ENCODE measurements around the gene KLF18. TPM values are rescaled to one million over a fixed set of nuclear protein-coding genes. Genes with fewer than 3 reads are reported as not detected.

Gene KLF18
- total RNA-seq, 2 donors from 2014 or later = not detected

DNA sequence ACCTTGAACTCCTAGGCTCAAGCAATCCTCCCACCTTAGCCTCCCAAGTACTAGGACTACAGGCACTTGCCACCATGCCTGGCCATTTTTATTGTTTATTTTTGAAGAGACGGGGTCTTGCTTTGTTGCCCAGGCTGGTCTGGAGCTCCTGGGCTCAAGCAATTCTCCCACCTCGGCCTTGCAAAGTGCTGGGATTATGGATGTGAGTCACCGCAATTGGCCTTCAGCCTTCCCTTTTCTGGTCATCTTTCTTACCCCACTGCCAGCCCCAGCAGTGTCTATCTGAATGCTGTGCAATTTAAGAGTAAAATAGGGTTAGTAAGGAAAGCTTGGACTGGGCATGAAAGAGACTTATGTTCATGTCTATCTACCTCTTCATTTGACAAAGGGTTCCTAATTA is 28.9 kb downstream of the KLF18 start:
- ATAC-seq (ENCODE audit: insufficient number of reproducible peaks, low FRiP score, low read depth) (no peak), DNase-seq (ENCODE audit: low spot score) (no peak)
- H3K36me3 ChIP-seq = no peaks in the 10 kb centered on the region
- TF ChIP-seq, protein P1, sequence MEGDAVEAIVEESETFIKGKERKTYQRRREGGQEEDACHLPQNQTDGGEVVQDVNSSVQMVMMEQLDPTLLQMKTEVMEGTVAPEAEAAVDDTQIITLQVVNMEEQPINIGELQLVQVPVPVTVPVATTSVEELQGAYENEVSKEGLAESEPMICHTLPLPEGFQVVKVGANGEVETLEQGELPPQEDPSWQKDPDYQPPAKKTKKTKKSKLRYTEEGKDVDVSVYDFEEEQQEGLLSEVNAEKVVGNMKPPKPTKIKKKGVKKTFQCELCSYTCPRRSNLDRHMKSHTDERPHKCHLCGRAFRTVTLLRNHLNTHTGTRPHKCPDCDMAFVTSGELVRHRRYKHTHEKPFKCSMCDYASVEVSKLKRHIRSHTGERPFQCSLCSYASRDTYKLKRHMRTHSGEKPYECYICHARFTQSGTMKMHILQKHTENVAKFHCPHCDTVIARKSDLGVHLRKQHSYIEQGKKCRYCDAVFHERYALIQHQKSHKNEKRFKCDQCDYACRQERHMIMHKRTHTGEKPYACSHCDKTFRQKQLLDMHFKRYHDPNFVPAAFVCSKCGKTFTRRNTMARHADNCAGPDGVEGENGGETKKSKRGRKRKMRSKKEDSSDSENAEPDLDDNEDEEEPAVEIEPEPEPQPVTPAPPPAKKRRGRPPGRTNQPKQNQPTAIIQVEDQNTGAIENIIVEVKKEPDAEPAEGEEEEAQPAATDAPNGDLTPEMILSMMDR (IDR thresholded peaks at IDR 0.05) = no peak
- no peaks in the 10 kb centered on the region for H3K9me3 ChIP-seq
- no peaks in the 10 kb centered on the region for H3K4me1 ChIP-seq (ENCODE audit: control insufficient read depth in 1 of 2, low read depth in 2 of 2)
- H3K4me3 ChIP-seq = no peak overlapping the region
- no peaks in the 10 kb centered on the region for H3K27me3 ChIP-seq (replicated peaks; ENCODE audit: insufficient read depth)
- no peak overlapping the region for H3K27ac ChIP-seq

DNA sequence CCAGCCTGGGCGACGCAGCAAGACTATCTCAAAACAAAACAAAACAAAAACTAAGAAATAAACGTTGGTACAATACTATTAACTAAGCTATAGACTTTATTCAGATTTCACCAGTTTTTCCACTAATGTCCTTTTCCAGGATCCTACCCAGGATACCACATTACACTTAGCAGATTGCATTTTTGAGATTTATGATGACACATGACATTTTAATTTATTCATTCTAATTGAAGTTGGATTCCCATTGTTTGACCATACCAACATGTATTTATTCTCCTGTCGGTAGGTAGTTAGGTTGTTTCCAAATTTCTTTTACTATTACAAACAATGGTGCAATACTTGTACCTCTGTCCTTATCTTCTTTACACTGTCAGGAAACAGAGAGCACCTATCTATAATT is 29.6 kb downstream of the KLF18 start:
- no peak for DNase-seq (ENCODE audit: low spot score)
- Histone ChIP-seq H3K4me1 (ENCODE audit: control insufficient read depth in 1 of 2, low read depth in 2 of 2) (no peaks in the 10 kb centered on the region), H3K36me3 (no peaks in the 10 kb centered on the region), H3K27ac (no peak overlapping the region), H3K9me3 (no peaks in the 10 kb centered on the region), H3K4me3 (no peak overlapping the region), H3K27me3 (replicated peaks; ENCODE audit: insufficient read depth) (no peaks in the 10 kb centered on the region)
- TF ChIP-seq, protein P1 (IDR thresholded peaks at IDR 0.05) = no peak
- no peak for ATAC-seq (ENCODE audit: insufficient number of reproducible peaks, low FRiP score, low read depth)

DNA sequence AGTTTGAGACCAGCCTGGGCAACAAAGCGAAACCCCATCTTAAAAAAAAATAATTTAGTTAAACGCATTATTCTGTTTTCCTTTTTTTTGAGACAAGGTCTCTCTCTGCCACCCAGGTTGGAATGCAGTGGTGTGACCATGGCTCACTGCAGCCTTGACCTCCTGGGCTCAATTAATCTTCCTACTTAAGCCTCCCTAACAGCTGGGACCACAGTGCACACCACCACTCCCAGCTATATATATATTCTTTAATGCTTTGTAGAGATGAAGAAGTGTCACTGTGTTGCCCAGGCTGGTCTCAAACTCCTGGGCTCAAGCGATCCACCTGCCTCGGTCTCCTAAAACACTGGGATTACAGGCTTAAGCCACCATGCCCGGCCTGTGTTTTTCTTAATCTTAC is 30.5 kb downstream of the KLF18 start:
- no peak overlapping the region for H3K4me3 ChIP-seq
- H3K27me3 ChIP-seq (replicated peaks; ENCODE audit: insufficient read depth) = no peaks in the 10 kb centered on the region
- TF ChIP-seq, protein P1 (IDR thresholded peaks at IDR 0.05) = no peak
- DNase-seq (ENCODE audit: low spot score) (no peak), ATAC-seq (ENCODE audit: insufficient number of reproducible peaks, low FRiP score, low read depth) (no peak)
- no peaks in the 10 kb centered on the region for H3K36me3 ChIP-seq
- no peak overlapping the region for H3K27ac ChIP-seq
- no peaks in the 10 kb centered on the region for H3K4me1 ChIP-seq (ENCODE audit: control insufficient read depth in 1 of 2, low read depth in 2 of 2)
- H3K9me3 ChIP-seq = no peaks in the 10 kb centered on the region

DNA sequence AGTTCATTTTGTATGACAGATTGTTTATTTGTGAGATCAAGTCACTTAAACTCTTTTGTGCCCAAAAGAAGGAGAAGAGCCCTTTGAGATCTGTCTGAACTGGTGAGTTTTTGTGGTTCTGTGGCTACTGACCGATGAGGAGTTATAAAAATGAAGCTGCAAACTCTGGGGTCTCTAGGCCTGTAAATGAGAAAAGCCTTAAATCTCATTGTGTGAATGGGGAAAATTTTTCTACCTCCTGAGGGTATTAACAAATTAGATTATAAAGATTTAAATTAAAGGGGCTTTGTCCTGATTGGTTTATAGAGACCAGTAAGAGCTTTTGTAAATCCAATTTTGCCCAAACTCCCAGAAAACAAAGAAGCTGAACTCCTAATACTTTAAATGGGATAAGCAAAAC is 32.5 kb downstream of the KLF18 start:
- H3K36me3 ChIP-seq = no peaks in the 10 kb centered on the region

DNA sequence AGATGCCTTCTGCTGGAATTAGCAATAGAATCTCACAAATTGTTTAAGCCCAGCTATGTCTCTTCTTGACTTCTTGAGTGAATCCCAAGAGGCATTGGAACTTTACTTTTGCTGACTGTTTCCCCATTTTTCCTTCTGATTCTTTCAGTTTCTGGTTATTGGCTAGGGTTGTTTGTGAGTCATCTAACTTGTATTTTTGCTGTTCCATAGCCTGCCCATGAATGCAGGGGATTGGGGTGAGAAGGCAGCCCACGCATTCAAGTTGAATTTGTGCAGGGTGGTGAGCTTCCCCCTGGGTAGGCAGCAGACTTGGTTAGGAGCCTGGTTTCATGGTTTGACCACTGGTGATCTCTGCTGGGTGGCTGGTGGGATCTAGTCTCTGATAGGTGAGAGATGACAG is 33.2 kb downstream of the KLF18 start:
- Histone ChIP-seq H3K4me3 (no peak overlapping the region), H3K27ac (no peak overlapping the region), H3K4me1 (ENCODE audit: control insufficient read depth in 1 of 2, low read depth in 2 of 2) (no peaks in the 10 kb centered on the region), H3K9me3 (no peaks in the 10 kb centered on the region), H3K36me3 (no peaks in the 10 kb centered on the region), H3K27me3 (replicated peaks; ENCODE audit: insufficient read depth) (no peaks in the 10 kb centered on the region)
- TF ChIP-seq, protein P1 (IDR thresholded peaks at IDR 0.05) = no peak
- no peak for ATAC-seq (ENCODE audit: insufficient number of reproducible peaks, low FRiP score, low read depth)
- DNase-seq (ENCODE audit: low spot score) = no peak

More for the DNA sequence above, 32.5 kb downstream of the KLF18 start:
- Histone ChIP-seq H3K27me3 (replicated peaks; ENCODE audit: insufficient read depth) (no peaks in the 10 kb centered on the region), H3K4me3 (no peak overlapping the region), H3K9me3 (no peaks in the 10 kb centered on the region), H3K4me1 (ENCODE audit: control insufficient read depth in 1 of 2, low read depth in 2 of 2) (no peaks in the 10 kb centered on the region), H3K27ac (no peak overlapping the region)
- DNase-seq (ENCODE audit: low spot score) = no peak
- TF ChIP-seq, protein P1 (IDR thresholded peaks at IDR 0.05) = no peak
- ATAC-seq (ENCODE audit: insufficient number of reproducible peaks, low FRiP score, low read depth) = no peak
